Eye (tissue), 1 donor: ENCODE measurements around the gene GRM8.

Source experiments
- DNase-seq: peaks from one replicate; pipeline ENCODE4 v3.0.0-alpha.2; 2015

GRM8 gene

GRCh38 chr7:126411032-126411820 lies 841.5 kb downstream of the GRM8 start:
- DNase-seq = no peak

- DNase-seq = no peak
Observed at GRCh38 chr7:126403040-126403439, 849.7 kb downstream of the GRM8 start.

GRCh38 chr7:126401918-126402317 lies 850.8 kb downstream of the GRM8 start:
- no peak for DNase-seq

- DNase-seq = no peak
Observed at GRCh38 chr7:126398851-126399529, 853.8 kb downstream of the GRM8 start.

- DNase-seq = no peak
Observed at GRCh38 chr7:126398285-126398684, 854.5 kb downstream of the GRM8 start.

- DNase-seq = no peak
Observed at GRCh38 chr7:126394406-126394805, 858.3 kb downstream of the GRM8 start.
